Measurements from ENCODE around the gene CYP51A1.
"Not testable (repeated sequence)": the region's sequence is repeated elsewhere in the genome, so short reads cannot be mapped to it uniquely, and the experiment has no call there.

Gene CYP51A1

GRCh38 chr7:92121681-92122080 is 12.6 kb downstream of the CYP51A1 start:
- DNase-seq = no peak

- no peak for DNase-seq
These were observed 15.0 kb downstream of the CYP51A1 start for GRCh38 chr7:92119213-92119759.

- DNase-seq = no peak
These were observed 17.3 kb downstream of the CYP51A1 start for GRCh38 chr7:92116949-92117348.

- no peak for DNase-seq
These were observed 18.5 kb downstream of the CYP51A1 start for GRCh38 chr7:92115821-92116220.

GRCh38 chr7:92110857-92111256 is 23.4 kb downstream of the CYP51A1 start:
- no peak for DNase-seq

- DNase-seq = no peak
These were observed 25.5 kb downstream of the CYP51A1 start for GRCh38 chr7:92108821-92109220.

- peak; percentile 43 for DNase-seq
These were observed 31.4 kb downstream of the CYP51A1 start for GRCh38 chr7:92102862-92103261.

- DNase-seq = no peak
These were observed 33.7 kb downstream of the CYP51A1 start for GRCh38 chr7:92100534-92100933.

GRCh38 chr7:92095380-92095779 is 38.9 kb downstream of the CYP51A1 start:
- DNase-seq = no peak

GRCh38 chr7:92092210-92092609 is 42.1 kb downstream of the CYP51A1 start:
- peak; percentile 41 for DNase-seq

- no peak for DNase-seq
These were observed 46.0 kb downstream of the CYP51A1 start for GRCh38 chr7:92088266-92088665.

GRCh38 chr7:92083922-92084321 is 50.4 kb downstream of the CYP51A1 start:
- DNase-seq = not testable (repeated sequence)

GRCh38 chr7:92076509-92076908 is 57.8 kb downstream of the CYP51A1 start:
- DNase-seq = no peak

GRCh38 chr7:92075455-92076158 is 58.7 kb downstream of the CYP51A1 start:
- no peak for DNase-seq

GRCh38 chr7:92072708-92073107 is 61.6 kb downstream of the CYP51A1 start:
- DNase-seq = no peak

- no peak for DNase-seq
These were observed 62.2 kb downstream of the CYP51A1 start for GRCh38 chr7:92072121-92072520.

- no peak for DNase-seq
These were observed 63.2 kb downstream of the CYP51A1 start for GRCh38 chr7:92071032-92071431.

- DNase-seq = no peak
These were observed 69.7 kb downstream of the CYP51A1 start for GRCh38 chr7:92064438-92065029.

All from EL (cell line).